HG03378 (cell line): ENCODE measurements around the gene RNF123.

Experiments used
- ATAC-seq: cut with Tn5 transposase; IDR thresholded peaks from one replicate; pipeline ENCODE4 v1.9.1; 2021; ENCODE audit warnings: mild to moderate bottlenecking, moderate library complexity; ENCODE audit not compliant: unreplicated experiment

RNF123 gene

DNA sequence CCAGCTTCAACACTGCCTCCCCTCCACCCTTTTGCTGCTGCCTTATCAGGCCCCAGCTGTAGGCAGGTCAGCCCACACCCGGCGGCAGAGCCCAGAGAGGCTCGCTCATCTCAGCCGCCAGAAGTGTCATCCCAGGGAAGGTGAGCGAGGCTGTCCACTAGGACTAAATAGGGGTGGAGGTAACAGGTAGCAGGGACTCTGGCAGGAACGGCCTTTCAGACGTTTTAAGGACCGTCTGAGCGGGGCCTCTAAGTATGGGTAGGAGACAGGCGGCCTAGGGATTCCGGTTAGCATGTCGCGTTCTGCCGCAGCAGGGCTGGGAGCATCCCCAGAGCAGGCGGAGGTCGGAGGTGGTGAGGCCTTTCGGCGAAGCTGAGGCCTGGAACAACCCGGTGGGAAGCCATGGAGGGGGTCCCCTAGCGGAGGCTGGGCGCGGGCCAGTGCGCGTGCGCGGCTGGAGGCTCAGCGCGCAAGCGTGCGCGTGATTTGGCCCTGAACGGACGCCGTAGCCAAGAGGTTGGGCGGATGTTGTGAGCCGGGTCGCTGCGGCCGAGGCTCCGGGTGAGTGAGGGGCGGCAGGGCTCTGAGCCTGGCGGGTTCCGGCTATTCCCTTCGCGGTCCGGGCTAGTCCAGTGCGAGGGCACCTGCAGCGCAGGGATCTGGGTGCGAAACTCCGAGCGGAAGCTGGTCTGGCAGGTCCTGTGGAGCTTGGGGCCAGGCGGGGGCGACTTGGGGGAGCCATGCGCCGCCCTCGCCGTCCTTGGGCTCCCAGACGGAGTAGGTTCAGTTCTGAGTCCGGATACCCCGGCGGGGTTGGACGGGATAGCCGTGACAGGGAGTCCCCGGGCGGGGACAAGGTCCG lies at the start of gene RNF123, which contains the start of gene MST1:
TSS of gene RNF123 (plus strand) at position 512 of the 862 bp plus-strand sequence. CDS start 1,609 bp downstream, outside the sequence.
TSS of gene MST1 (minus strand) at position 429 of the 862 bp plus-strand sequence. CDS start 783 bp downstream, outside the sequence.
- peak; percentile 36 for ATAC-seq

- ATAC-seq = no peak
These were observed 48.1 kb upstream of the RNF123 start for GRCh38 chr3:49641292-49641691.

- no peak for ATAC-seq
These were observed 47.2 kb upstream of the RNF123 start for GRCh38 chr3:49641921-49642707.

- ATAC-seq = no peak
These were observed 46.6 kb upstream of the RNF123 start for GRCh38 chr3:49642708-49643145.

GRCh38 chr3:49644684-49645083 lies 44.7 kb upstream of the RNF123 start:
- ATAC-seq = no peak

DNA sequence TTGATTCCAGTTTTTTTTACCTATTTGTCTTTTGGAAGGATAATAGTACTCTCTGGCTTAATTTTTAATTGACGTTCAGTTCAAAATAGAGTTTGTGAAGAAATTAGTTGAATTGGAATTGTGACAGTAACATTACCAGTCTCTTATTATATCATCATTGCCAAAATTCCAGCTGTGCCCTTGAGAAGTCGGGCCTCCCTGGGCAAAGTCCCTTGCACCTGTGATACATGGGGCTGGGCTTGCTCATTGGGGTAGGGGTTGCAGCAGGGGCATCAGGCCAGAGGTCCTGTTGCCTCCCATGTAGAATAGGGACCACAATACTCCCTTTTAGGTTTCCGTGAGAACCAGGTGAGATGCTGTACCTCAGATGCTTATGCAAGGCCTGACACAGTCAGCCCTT lies 43.1 kb upstream of the RNF123 start:
- ATAC-seq = no peak

GRCh38 chr3:49647741-49648140 lies 41.6 kb upstream of the RNF123 start:
- no peak for ATAC-seq

- no peak for ATAC-seq
These were observed 40.9 kb upstream of the RNF123 start for GRCh38 chr3:49648354-49649019.

GRCh38 chr3:49649576-49649975 lies 39.8 kb upstream of the RNF123 start:
- ATAC-seq = no peak

DNA sequence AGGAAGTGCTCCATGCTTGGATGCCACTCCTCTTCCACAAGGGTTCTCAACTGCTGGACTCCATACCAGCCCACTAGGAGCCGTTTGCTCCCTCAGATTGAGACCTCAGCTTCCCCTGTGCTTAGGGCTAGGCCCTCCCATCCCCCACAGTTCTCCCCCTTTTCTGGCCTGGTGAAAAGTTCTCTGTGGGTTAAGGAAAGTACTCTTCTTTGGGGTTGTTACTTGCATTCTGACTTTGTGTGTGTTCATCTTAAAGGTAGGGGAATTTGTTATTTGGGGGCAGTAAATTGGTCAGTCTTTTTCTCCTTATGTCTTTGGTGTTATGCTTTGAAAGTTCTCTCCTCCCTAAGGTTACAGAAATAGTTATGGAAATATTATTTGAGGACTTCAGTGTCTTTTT lies 39.2 kb upstream of the RNF123 start:
- no peak for ATAC-seq

DNA sequence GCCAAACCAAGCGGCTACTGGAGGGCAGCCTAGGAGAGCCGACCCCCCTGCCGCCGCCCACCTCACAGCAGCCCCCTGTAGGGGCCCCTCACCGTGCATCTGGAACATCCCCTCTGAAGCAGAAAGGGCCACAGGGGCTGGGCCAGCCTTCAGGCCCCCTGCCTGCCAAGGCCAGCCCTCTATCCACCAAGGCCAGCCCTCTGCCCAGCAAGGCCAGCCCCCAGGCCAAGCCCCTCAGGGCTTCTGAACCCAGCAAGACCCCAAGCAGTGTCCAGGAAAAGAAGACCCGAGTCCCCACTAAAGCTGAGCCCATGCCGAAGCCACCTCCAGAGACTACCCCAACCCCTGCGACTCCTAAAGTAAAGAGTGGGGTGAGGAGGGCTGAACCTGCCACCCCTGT lies 38.7 kb upstream of the RNF123 start:
- no peak for ATAC-seq

DNA sequence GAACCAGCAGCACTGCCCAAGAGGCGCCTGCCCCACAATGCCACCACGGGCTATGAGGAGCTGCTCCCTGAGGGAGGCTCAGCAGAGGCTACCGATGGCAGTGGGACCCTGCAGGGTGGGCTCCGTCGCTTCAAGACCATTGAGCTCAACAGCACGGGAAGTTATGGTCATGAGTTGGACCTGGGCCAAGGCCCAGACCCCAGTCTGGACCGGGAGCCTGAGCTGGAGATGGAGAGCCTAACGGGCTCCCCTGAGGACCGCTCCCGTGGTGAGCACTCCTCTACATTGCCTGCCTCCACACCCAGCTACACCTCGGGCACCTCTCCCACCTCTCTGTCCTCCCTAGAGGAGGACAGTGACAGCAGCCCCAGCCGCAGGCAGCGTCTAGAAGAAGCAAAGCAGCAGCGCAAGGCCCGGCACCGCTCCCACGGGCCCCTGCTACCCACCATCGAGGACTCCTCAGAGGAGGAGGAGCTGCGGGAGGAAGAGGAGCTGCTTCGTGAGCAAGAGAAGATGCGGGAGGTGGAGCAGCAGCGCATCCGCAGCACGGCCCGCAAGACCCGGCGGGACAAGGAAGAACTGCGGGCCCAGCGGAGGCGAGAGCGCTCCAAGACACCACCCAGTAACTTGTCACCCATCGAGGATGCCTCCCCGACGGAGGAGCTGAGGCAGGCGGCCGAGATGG lies 37.0 kb upstream of the RNF123 start:
- no peak for ATAC-seq

GRCh38 chr3:49652903-49653415 lies 36.4 kb upstream of the RNF123 start:
- ATAC-seq = no peak

DNA sequence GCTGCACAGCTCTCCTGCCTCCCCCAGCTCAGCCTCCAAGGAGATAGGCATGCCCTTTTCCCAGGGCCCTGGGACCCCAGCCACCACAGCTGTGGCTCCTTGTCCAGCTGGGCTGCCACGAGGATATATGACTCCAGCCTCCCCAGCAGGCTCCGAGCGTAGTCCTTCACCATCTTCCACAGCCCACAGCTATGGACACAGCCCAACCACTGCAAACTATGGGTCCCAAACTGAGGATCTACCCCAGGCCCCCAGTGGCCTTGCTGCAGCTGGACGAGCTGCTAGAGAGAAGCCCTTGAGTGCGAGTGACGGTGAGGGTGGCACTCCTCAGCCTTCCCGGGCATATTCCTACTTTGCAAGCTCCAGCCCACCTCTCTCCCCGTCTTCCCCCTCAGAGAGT lies 35.7 kb upstream of the RNF123 start:
- ATAC-seq = no peak

GRCh38 chr3:49654176-49654825 lies 35.1 kb upstream of the RNF123 start:
- ATAC-seq = no peak

- ATAC-seq = no peak
These were observed 34.3 kb upstream of the RNF123 start for GRCh38 chr3:49654955-49655556.

- ATAC-seq = no peak
These were observed 33.5 kb upstream of the RNF123 start for GRCh38 chr3:49655731-49656285.

DNA sequence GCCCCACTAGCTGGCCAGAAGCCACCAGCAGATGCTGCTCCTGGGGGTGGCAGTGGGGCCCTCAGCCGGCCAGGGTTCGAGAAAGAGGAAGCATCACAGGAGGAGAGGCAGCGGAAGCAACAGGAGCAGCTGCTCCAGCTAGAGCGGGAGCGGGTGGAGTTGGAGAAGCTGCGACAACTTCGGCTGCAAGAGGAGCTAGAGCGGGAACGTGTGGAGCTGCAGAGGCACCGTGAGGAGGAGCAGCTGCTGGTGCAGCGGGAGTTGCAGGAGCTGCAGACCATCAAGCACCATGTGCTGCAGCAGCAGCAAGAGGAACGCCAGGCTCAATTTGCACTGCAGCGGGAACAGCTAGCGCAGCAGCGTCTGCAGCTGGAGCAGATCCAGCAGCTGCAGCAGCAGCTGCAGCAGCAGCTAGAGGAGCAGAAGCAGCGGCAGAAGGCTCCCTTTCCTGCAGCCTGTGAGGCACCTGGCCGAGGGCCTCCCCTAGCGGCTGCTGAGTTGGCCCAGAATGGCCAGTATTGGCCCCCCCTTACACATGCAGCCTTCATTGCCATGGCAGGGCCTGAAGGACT lies 32.7 kb upstream of the RNF123 start:
- ATAC-seq = no peak
